CMK (cell line): ENCODE results near the gene ALMS1.
"Not testable (repeated sequence)": the region's sequence is repeated elsewhere in the genome, so short reads cannot be mapped to it uniquely, and the experiment has no call there.

ENCODE experiments used
- DNase-seq: peaks from one replicate; pipeline ENCODE4 v3.0.0-alpha.2; 2010; ENCODE audit warnings: low read depth

The ALMS1 gene

GRCh38 chr2:73385504-73386341, at the start of gene ALMS1:
Gene ALMS1 (plus strand): TSS chr2:73385836. CDS start chr2:73385869, 33 bp downstream.
- peak; percentile 66 for DNase-seq

GRCh38 chr2:73337828-73338227, 47.8 kb upstream of the ALMS1 start:
- no peak for DNase-seq

GRCh38 chr2:73339201-73339600, 46.4 kb upstream of the ALMS1 start:
- no peak for DNase-seq

- no peak for DNase-seq
Observed at GRCh38 chr2:73341039-73341438, 44.6 kb upstream of the ALMS1 start.

- no peak for DNase-seq
Observed at GRCh38 chr2:73343992-73344391, 41.6 kb upstream of the ALMS1 start.

GRCh38 chr2:73344747-73345146, 40.9 kb upstream of the ALMS1 start:
- not testable (repeated sequence) for DNase-seq

- no peak for DNase-seq
Observed at GRCh38 chr2:73350035-73350691, 35.5 kb upstream of the ALMS1 start.

GRCh38 chr2:73356097-73356496, 29.5 kb upstream of the ALMS1 start:
- no peak for DNase-seq

- DNase-seq, result no peak
Observed at GRCh38 chr2:73359915-73360697, 25.5 kb upstream of the ALMS1 start.

GRCh38 chr2:73366060-73366459, 19.6 kb upstream of the ALMS1 start:
- no peak for DNase-seq

- no peak for DNase-seq
Observed at GRCh38 chr2:73368781-73369180, 16.9 kb upstream of the ALMS1 start.

GRCh38 chr2:73370348-73370747, 15.3 kb upstream of the ALMS1 start:
- DNase-seq, result no peak

GRCh38 chr2:73373344-73373743, 12.3 kb upstream of the ALMS1 start:
- no peak for DNase-seq

GRCh38 chr2:73374269-73374668, 11.4 kb upstream of the ALMS1 start:
- no peak for DNase-seq

- no peak for DNase-seq
Observed at GRCh38 chr2:73376681-73377080, 9.0 kb upstream of the ALMS1 start.

- DNase-seq, result no peak
Observed at GRCh38 chr2:73383036-73383435, 2.6 kb upstream of the ALMS1 start.

- DNase-seq, result no peak
Observed at GRCh38 chr2:73385123-73385503, 523 bp upstream of the ALMS1 start.

GRCh38 chr2:73386342-73386868, 769 bp downstream of the ALMS1 start:
- no peak for DNase-seq

GRCh38 chr2:73386894-73387636, 1.4 kb downstream of the ALMS1 start:
- DNase-seq, result no peak

GRCh38 chr2:73402386-73403103, 16.9 kb downstream of the ALMS1 start:
- no peak for DNase-seq

GRCh38 chr2:73403237-73403636, 17.6 kb downstream of the ALMS1 start:
- DNase-seq, result no peak
